Keratinocyte (primary cell): Measurements from ENCODE around the gene PSRC1. TPM values are rescaled to one million over a fixed set of nuclear protein-coding genes. Genes with fewer than 3 reads are reported as not detected.

Source experiments
- DNase-seq: peaks from one replicate; pipeline ENCODE4 v3.0.0-alpha.2; 2011; ENCODE audit warnings: low read depth, missing footprints, low spot score
- FAIRE-seq: peaks from 2 replicates; lab custom pipeline; 2011; peaks lifted over from hg19 to GRCh38; lab: Jason Lieb, UNC
- H2AFZ ChIP-seq: 2 replicates; pipeline ENCODE4 v1.6.0; 2012; ENCODE audit warnings: low read length, control low read depth, inconsistent platforms; ENCODE audit not compliant: control insufficient read depth
- H3K27ac ChIP-seq: 2 replicates; pipeline ENCODE4 v1.5.1; 2011; ENCODE audit warnings: low read length; ENCODE audit not compliant: control insufficient read depth, insufficient read depth
- H3K27me3 ChIP-seq: 3 replicates; pipeline ENCODE4 v1.6.0; 2011; ENCODE audit warnings: low read length; ENCODE audit not compliant: control insufficient read depth, insufficient read depth; ENCODE audit errors: extremely low read depth
- H3K36me3 ChIP-seq, 2 experiments: 2 replicates in 1 of 2; 3 replicates in 1 of 2; pipeline ENCODE4 v1.5.1; 2011; ENCODE audit warnings: low read length in 2 of 2, mild to moderate bottlenecking in 1 of 2; ENCODE audit not compliant: control insufficient read depth in 2 of 2, insufficient read depth in 2 of 2; ENCODE audit errors: extremely low read depth in 1 of 2
- H3K4me1 ChIP-seq: 3 replicates; pipeline ENCODE4 v1.5.1; 2011; ENCODE audit warnings: low read length; ENCODE audit not compliant: control insufficient read depth, insufficient read depth; ENCODE audit errors: extremely low read depth
- H3K4me2 ChIP-seq: 3 replicates; pipeline ENCODE4 v1.6.0; 2011; ENCODE audit warnings: low read depth, low read length; ENCODE audit not compliant: control insufficient read depth, insufficient read depth; ENCODE audit errors: extremely low read depth
- H3K4me3 ChIP-seq, 3 experiments: fragments of 200-600 bp in 1 of 3; sonication (generic) in 1 of 3; 2 replicates in 2 of 3; 3 replicates in 1 of 3; pipeline ENCODE4 v1.5.1; 2011 to 2016; ENCODE audit warnings: low read length in 3 of 3, mild to moderate bottlenecking in 3 of 3, control low read depth in 2 of 3, inconsistent platforms in 1 of 3, low read depth in 1 of 3, mixed read lengths in 1 of 3, mixed run types in 1 of 3, moderate library complexity in 1 of 3; ENCODE audit not compliant: control insufficient read depth in 2 of 3, insufficient read depth in 2 of 3; ENCODE audit errors: extremely low read depth in 1 of 3
- H3K79me2 ChIP-seq: 2 replicates; pipeline ENCODE4 v1.6.0; 2012; ENCODE audit warnings: low read length; ENCODE audit not compliant: control insufficient read depth, insufficient read depth
- H3K9ac ChIP-seq: 3 replicates; pipeline ENCODE4 v1.6.0; 2011; ENCODE audit warnings: low read length; ENCODE audit not compliant: control insufficient read depth, insufficient read depth; ENCODE audit errors: extremely low read depth
- H3K9me1 ChIP-seq: 3 replicates; pipeline ENCODE4 v1.6.0; 2011; ENCODE audit warnings: low read length; ENCODE audit not compliant: control insufficient read depth, insufficient read depth; ENCODE audit errors: extremely low read depth
- H3K9me3 ChIP-seq: 2 replicates; pipeline ENCODE4 v1.5.1; 2012; ENCODE audit warnings: low read depth, low read length; ENCODE audit not compliant: control insufficient read depth
- H4K20me1 ChIP-seq: 3 replicates; pipeline ENCODE4 v1.6.0; 2011; ENCODE audit warnings: low read length; ENCODE audit not compliant: control insufficient read depth, insufficient read depth; ENCODE audit errors: extremely low read depth
- EZH2 ChIP-seq: IDR thresholded peaks from one replicate; pipeline ENCODE4 v1.6.1; 2012; ENCODE audit warnings: inconsistent platforms, mild to moderate bottlenecking, low read length, moderate library complexity
- dilution Hi-C: fragments of 300-500 bp; cut with MboI; formaldehyde crosslinking; loops from one replicate; pipeline ENCODE4 v1.7.0; 2020; ENCODE audit warnings: low sequenced_read_pairs; ENCODE audit not compliant: extremely low pct_ligation_motif_present
- polyA plus RNA-seq, 5 experiments: library from polyadenylated mRNA; depleted of rRNA in 3 of 5; stranded (reverse) in 3 of 5; stranded (forward) in 1 of 5; unstranded in 1 of 5; fragments of >200 nt; gene quantifications; 1 replicate in 1 of 5; 2 replicates in 3 of 5; 3 replicates in 1 of 5; pipeline versions ENCODE4 v1.2.1 to v1.2.3, GENCODE V29; 2011 to 2012; ENCODE audit warnings: missing spikeins in 2 of 5, low read depth in 1 of 5, low replicate concordance in 1 of 5
- TF ChIP-seq, protein P1 (sequence below), 3 experiments: IDR thresholded peaks in 1 of 3; conservative IDR thresholded peaks in 1 of 3; optimal IDR thresholded peaks in 1 of 3; 2 replicates in 2 of 3; 3 replicates in 1 of 3; pipeline versions ENCODE3 to v1.5.1; 2011; ENCODE audit warnings: low read length in 3 of 3, mild to moderate bottlenecking in 3 of 3, moderate library complexity in 2 of 3, control low read depth in 1 of 3, inconsistent platforms in 1 of 3; ENCODE audit not compliant: insufficient read depth in 2 of 3; ENCODE audit errors: extremely low read depth in 1 of 3

PSRC1 gene
- polyA plus RNA-seq, 1 donor (not counting 4 experiments of a cell fraction or from before 2014, with no cell fraction given), result 10.2 TPM

DNA sequence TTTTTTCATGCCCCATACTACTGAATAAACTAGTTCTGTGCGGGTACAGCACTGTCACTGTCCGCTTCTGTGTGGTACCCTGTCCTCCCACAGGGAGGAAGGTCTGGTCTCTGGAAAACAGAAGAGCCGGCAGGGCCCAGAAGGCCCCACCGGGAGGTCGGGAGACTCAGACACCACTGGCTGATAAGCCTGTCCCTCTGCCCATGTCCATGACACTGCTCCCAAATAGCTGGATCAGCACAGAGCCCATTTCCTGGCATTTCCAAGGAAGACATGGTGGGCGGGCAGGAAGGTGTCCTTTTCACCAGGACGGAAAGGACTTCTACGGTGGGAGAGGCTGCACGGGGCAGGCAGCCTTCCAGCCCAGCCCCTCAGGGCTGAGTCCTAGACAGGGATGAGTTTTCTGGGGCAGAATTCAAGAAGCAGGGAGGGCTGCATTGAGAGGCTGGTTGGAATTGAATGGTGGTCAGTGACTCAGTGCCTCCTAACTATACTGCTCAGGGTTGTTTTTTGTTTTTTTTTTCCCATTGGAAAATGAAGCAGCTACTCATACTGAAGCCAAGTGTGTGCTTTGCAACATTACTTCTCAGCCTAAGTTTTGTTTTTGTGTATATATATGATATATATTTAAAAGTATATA is 7.1 kb downstream of the PSRC1 start:
- DNase-seq, result no peak
- Histone ChIP-seq H3K36me3 (peaks cover 2 to 20% of the 10 kb centered on the region in 2 experiments), H3K9me3 (no peaks in the 10 kb centered on the region), H3K9me1 (no peaks in the 10 kb centered on the region), H4K20me1 (no peaks in the 10 kb centered on the region), H3K79me2 (peaks cover 13% of the 10 kb centered on the region), H3K4me1 (peaks cover 37% of the 10 kb centered on the region), H3K4me2 (peak overlapping the region; percentile 59), H3K27ac (peak overlapping the region; percentile 83), H2AFZ (no peak overlapping the region), H3K4me3 (peak overlapping the region in 1 of 3 experiments; percentile 57), H3K9ac (peak overlapping the region; percentile 77), H3K27me3 (no peaks in the 10 kb centered on the region)
- FAIRE-seq, result no peak
- dilution Hi-C loops, result no loop called here
- TF ChIP-seq EZH2, result no peak
- TF ChIP-seq, protein P1, sequence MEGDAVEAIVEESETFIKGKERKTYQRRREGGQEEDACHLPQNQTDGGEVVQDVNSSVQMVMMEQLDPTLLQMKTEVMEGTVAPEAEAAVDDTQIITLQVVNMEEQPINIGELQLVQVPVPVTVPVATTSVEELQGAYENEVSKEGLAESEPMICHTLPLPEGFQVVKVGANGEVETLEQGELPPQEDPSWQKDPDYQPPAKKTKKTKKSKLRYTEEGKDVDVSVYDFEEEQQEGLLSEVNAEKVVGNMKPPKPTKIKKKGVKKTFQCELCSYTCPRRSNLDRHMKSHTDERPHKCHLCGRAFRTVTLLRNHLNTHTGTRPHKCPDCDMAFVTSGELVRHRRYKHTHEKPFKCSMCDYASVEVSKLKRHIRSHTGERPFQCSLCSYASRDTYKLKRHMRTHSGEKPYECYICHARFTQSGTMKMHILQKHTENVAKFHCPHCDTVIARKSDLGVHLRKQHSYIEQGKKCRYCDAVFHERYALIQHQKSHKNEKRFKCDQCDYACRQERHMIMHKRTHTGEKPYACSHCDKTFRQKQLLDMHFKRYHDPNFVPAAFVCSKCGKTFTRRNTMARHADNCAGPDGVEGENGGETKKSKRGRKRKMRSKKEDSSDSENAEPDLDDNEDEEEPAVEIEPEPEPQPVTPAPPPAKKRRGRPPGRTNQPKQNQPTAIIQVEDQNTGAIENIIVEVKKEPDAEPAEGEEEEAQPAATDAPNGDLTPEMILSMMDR (optimal IDR thresholded peaks at IDR 0.05 in 1 of 3, IDR thresholded peaks at IDR 0.05 in 1 of 3, conservative IDR thresholded peaks at IDR 0.05 in 1 of 3; ENCODE audit: extremely low read depth in 1 of 3, insufficient read depth in 2 of 3, low read length in 3 of 3), result no peak

DNA sequence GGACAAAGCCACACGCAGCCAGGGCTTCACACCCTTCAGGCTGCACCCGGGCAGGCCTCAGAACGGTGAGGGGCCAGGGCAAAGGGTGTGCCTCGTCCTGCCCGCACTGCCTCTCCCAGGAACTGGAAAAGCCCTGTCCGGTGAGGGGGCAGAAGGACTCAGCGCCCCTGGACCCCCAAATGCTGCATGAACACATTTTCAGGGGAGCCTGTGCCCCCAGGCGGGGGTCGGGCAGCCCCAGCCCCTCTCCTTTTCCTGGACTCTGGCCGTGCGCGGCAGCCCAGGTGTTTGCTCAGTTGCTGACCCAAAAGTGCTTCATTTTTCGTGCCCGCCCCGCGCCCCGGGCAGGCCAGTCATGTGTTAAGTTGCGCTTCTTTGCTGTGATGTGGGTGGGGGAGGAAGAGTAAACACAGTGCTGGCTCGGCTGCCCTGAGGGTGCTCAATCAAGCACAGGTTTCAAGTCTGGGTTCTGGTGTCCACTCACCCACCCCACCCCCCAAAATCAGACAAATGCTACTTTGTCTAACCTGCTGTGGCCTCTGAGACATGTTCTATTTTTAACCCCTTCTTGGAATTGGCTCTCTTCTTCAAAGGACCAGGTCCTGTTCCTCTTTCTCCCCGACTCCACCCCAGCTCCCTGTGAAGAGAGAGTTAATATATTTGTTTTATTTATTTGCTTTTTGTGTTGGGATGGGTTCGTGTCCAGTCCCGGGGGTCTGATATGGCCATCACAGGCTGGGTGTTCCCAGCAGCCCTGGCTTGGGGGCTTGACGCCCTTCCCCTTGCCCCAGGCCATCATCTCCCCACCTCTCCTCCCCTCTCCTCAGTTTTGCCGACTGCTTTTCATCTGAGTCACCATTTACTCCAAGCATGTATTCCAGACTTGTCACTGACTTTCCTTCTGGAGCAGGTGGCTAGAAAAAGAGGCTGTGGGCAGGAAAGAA is 8.1 kb downstream of the PSRC1 start:
- dilution Hi-C loops, result no loop called here
- Histone ChIP-seq H4K20me1 (no peaks in the 10 kb centered on the region), H2AFZ (no peak overlapping the region), H3K36me3 (peaks cover 4 to 14% of the 10 kb centered on the region in 2 experiments), H3K79me2 (peaks cover 10% of the 10 kb centered on the region), H3K27ac (peak overlapping the region; percentile 83), H3K9me3 (no peaks in the 10 kb centered on the region), H3K9me1 (no peaks in the 10 kb centered on the region), H3K27me3 (no peaks in the 10 kb centered on the region), H3K4me2 (peak overlapping the region; percentile 59), H3K9ac (peak overlapping the region; percentile 77), H3K4me1 (peaks cover 37% of the 10 kb centered on the region), H3K4me3 (peak overlapping the region in 2 of 3 experiments; percentile 11 to 57)
- FAIRE-seq (no peak), DNase-seq (peak; percentile 69)
- TF ChIP-seq, protein P1 (optimal IDR thresholded peaks at IDR 0.05 in 1 of 3, IDR thresholded peaks at IDR 0.05 in 1 of 3, conservative IDR thresholded peaks at IDR 0.05 in 1 of 3; ENCODE audit: extremely low read depth in 1 of 3, insufficient read depth in 2 of 3, low read length in 3 of 3), result no peak
- no peak for TF ChIP-seq EZH2
